CD4-positive, alpha-beta T cell treated with Interleukin-4 for 4 hours (primary cell): Measurements from ENCODE around the gene APBA2.

Experiments used
- DNase-seq: peaks from one replicate; pipeline ENCODE4 v3.0.0-alpha.2; 2020

Gene APBA2

DNA sequence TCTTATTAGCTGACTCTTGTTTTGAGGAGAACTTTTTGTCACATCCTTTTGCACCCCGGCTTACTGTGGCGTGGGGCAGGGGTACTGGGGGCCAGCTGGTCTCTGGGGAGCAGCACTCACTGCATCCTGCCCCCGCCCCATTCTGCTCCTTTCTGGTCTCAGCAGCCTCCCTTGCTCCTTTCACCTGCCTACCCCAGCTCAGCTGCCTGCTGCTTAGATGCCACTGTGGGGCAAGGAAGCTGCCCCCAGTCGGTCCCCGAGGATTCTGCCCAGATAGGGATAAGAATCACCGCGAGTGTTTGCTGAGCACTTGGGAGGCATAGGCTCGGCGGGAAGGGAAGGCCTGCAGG, 32.0 kb downstream of the APBA2 start:
- no peak for DNase-seq

- DNase-seq, result no peak
These were observed 32.6 kb downstream of the APBA2 start for GRCh38 chr15:28918141-28918983.

DNA sequence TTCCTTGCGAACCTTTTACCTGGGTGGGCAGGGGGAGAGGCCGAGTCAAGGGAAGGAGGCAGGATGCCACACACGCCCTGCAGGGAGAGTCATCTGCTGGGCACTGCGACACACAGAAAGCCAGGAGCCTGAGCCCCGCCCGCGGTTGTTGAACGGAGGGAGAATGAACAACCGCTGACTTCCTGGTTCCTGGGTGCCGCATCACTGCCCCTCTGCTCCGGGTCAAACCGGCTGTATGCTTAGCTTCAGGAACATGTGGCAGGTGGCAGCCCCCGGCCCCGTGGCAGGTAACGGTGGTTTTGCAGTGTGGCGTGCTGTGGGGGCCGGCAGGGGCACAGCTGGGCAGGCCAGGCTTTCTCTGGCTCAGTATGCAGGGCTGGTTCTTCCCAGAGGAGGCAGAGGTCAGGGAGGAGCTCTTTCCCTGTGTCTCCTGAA, 33.4 kb downstream of the APBA2 start:
- DNase-seq, result peak; percentile 8

DNA sequence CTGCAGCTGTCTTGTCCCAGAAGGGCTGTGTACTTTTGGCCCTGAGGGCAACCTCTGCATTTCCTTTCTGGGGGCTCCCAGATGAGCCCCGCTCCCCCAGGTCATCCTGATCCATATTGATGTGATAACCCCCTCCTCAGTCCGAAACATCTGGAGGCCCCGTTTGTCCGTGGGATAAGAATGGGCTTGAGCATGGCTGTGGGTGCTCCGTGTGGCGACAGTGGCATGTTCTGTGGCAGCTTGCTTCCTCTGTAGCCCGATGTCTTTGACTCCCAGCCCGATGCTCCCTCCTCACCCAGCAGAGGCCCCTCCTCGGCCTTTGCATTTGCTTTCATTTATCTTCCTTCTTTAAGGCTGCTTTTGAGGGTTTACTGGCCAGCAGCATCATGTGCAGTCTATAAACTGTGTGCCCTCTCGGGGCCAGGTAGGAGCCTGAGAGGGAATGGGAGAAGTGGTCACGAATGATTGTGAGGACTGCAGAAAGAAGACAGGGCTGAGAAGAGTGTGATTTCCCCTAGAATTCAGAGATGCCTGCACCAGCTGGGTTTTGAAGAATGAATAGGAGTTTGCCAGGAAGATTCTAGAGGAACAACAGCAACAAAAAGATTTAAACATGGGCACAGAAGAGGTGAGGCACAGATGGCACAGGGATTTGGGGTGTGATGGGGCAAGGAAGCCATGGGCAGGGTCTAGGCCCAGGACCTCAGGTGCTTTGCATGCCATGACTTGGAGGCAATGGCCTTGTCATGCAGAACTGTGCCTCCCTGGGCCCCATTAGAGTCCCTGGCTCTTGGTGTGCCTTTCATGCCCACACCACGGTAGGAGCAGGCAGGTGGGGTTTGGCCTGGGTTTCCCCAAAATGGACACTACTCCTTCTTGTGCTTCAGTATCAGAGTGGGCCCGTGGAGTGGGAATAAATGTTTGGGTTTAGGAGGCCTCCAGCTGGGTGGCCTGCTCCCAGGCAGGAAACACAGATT, 34.2 kb downstream of the APBA2 start:
- DNase-seq, result no peak

DNA sequence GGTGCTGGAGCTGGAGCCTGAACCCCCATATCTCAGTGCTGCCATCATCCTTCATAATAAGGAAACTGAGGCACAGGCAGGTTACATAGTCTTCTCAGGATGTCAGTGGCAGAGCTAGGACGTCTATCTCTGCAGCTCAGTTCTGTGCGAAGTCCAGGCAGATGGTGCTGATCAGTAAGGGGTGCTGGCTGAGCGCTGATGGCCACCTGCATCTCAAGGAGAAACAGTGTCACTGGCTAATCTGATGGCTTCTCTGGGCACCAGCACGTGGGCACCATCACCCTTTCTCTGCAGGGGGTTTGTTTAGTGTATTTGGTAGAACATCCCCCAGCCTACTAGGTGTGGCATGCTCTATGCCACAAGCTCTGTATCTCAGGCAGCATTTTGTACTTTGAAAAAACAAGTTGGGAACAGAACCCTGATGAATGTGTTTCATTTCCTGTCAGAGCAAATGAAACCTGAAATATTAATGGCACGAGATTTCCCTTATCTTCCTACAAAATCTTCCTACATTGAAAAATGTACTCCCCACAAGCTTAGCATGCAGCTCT, 35.1 kb downstream of the APBA2 start:
- DNase-seq, result no peak

DNA sequence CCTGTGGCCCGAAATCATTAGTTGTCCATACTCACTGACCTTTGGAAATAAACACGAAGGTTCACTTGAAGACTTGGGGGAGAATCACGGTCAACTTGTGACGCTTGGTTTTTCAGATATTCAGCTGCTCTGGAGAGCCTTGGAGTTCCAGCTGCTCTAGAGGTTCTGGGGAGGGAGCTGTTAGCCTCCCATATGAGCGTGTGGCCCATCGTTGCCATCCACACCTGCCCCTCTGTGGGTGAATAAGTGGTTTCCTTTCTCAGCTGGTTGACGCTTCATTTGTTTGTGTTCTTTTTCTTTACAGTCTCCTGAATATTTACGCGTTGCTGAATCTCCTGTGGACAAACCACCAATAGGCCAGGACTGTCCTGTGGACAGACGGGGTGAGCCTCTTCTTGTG, 35.6 kb downstream of the APBA2 start:
- DNase-seq, result no peak

DNA sequence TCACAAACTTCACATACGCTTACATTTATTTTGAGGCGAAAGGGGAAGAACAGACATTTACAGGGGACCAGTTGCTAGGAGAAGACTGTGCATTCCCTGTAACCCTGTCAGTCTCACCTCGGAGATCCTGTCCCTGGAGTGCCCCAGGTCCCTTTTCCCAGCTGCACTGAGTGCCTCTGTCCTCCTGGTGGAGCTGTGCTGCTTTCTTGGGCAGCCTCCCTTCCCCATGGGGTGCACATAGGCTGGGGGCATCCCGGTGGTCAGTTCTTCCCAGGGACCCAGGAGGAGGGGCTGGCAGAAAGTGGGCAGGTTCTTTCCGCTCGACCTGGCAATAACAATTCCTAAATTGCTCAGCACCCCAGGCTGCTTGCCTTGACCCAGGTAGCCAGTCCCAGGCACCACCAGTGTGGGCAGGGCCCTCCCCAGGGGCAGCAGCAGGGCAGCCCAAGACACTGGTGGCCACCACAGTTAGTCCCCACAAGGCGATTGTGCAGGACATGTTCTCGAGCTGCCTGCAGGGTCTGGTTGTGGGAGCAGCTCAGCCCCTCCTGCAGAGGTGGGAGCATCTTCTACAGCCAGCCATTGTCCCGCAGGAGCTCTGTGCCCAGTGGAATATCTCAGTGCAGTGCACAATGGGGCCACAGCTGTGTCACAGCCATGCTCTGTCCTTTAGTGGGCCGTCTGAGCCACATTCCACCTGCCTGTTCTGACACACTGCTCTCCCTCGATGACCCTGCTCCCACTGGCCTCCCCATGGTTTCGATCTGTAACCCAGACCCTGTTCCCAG, 36.3 kb downstream of the APBA2 start:
- no peak for DNase-seq

- no peak for DNase-seq
These were observed 36.9 kb downstream of the APBA2 start for GRCh38 chr15:28922707-28923012.

DNA sequence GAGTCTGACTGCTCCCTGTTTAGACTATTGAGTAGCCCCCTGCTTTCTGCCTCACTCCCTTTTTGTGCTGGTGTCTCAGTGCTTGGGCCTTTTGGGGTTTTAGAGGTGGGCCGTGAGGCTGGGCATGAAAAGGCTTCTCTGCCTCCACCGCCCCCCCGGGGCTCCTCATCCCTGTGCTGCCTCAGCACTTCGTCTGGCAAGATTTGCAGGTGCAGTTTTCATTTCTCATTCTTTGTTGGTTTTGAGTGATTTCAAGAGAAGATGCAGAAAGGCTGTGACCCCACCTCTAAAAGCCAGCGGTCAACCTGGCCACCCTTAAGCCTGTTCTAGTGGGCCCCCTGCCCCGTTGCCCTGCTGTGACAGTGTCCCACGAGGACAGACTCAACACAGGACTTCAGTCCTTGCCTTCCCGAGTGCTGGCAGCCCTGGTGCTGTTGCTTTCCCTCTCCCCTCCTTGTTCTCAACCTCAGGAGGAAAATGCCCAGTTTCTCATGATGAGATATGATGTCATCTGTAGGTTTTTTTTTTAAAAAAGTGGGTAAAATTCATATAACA, 38.0 kb downstream of the APBA2 start:
- no peak for DNase-seq

GRCh38 chr15:28927043-28927442, 41.3 kb downstream of the APBA2 start:
- no peak for DNase-seq

- no peak for DNase-seq
These were observed 43.4 kb downstream of the APBA2 start for GRCh38 chr15:28929200-28929599.

DNA sequence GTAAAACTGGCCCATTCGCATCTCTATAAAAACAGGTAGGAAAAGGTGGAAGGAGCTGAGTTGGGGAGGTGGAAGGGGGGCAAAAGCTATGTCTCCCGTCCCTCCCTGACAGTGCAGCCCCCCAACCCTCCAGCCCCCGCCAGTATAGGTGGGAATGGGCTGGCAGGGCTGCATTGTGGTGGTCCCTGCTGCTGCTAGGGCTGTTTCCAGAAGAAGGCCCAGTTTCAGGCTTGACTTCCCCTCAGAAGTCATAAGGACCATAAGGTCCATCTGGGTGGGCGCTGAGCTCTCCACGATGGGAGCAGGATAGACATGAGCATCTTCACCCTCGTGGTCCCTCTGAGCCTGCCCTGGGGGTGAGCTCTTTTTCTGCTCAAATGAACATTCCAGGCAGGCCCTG, 44.2 kb downstream of the APBA2 start:
- no peak for DNase-seq

DNA sequence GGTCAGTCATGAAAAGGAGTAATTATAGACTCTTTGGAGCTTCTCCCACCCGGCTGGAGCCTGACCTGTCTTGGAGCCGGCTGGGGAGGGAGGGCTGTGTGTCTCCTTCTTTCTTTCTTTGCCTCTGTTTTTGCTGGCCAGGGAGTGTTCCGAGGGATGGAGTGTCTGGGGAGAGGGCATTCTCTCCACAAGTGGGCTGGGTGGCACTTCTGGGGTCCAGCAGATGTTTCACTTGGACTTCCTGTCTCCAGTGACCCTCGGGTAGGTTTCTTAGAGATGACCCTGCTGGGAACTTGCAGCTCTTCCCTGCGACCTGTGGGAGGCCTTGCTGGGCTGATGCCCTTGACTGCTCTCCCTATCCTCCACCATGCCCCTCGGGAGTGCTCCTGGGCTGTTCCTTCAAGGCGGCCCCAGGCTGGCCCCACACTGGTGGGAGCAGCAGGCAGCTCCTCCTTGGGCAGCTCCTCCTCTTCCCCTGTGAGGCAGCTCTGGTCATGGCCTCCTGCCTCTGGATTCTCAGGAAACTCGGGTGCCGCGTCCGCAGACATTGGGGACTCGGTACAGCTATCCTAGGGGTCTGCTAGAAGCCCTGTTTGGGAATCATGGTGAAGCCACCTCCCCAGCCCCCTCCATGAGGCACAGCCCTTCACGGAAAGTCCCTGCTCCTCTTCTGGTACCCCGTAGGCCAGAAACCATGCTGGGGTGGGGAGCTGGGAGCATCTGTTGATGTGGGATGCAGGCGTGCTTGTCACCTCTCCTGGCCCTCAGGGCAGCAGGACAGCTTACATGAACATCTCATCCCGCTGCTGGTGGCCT, 44.9 kb downstream of the APBA2 start:
- DNase-seq, result no peak

DNA sequence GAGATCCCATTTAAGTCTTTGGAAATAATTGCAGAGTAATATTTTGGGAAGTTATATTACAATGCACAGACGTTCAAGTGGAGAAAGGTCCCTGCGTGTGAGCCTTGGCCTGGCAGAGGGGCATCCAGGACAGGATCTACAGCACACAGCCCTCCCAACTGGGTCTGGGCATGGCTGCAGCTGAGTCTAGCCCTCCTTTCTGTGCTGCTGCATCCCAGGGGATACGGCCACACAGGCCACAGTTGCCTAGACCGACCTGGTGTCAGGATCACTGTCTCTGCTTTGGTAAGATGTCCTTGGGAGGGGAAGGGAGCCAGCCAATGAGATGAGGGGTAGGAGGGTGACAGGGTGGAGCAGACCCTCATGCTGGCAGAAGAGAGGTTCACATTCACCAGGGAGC, 46.1 kb downstream of the APBA2 start:
- no peak for DNase-seq

- no peak for DNase-seq
These were observed 46.6 kb downstream of the APBA2 start for GRCh38 chr15:28932361-28932760.

DNA sequence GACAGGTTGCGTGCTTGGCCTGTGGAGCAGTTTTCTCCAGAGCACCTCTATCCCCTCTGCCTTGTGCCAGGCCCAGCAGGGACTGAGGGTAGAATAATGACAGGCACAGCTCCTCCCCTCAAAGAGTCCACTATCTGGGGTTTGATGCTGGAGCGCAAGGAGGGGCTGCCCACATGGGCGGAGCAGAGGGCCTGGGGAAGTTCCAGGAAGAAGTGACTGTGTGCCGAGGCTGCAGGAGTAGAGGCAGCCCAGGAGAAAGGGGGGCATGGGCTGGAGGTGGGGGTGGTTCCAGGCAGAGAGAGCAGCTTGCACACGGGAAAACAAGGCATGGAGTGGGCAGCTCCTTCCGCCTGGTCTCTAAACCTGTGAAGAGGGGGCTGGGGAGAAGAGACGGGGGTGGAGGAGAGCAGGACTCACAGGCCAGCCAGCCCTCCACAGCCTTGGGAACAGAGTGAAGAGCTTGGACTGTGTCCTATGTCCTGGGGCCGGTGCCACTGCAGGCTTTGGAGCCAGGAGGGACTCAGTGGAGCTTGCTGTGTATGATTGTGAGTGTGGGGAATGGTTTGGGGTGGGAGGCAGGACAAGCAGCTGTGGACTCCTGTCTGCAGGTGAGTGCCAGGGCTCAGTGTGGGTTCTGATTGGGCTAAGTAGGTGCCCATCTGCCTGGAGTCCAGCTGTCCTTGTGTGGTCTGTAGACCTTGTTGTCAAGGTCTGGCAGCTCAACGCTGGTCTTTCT, 48.1 kb downstream of the APBA2 start:
- DNase-seq, result no peak

GRCh38 chr15:28934645-28935044, 48.9 kb downstream of the APBA2 start:
- no peak for DNase-seq

DNA sequence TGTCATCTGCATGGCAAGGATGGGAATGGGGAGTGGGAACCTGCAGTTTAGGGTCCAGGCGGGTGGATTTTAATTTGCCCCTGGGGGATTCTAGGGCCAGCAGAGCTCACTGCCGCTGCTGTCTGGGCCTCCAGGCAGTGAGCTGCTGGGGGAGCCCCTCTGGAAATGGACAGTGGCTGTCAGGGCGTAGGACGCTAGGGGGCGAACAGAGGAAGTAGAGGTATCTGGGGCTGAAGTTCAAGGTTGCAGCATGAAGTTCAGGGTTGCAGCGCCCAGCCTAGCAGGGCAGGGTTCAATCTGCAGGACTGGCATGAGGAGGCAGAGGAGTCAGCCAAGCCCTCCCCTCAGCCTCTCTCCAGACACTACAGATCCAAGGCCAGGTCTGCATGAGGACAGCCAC, 49.5 kb downstream of the APBA2 start:
- DNase-seq, result peak; percentile 22

- no peak for DNase-seq
These were observed 50.3 kb downstream of the APBA2 start for GRCh38 chr15:28936081-28936480.

DNA sequence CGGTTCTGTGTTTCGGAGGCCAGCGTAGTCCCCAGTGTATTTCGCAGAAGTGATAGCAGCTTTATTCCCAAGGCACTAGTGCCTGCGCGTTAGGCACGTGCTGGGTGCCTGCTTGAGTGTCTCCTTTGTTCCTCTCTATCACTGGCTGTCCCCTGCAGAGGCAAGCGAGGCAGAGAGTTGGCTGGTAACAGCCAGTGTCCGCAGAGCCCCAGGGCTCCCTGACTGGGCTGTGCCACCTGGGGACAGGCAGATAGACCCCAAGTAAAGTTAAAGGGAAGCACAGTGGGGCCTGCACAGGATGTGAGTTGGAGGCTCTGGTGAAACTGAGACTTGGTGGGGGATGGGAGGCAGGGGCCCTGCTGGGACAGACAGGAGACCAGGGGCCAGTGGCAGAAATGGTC, 50.7 kb downstream of the APBA2 start:
- no peak for DNase-seq

DNA sequence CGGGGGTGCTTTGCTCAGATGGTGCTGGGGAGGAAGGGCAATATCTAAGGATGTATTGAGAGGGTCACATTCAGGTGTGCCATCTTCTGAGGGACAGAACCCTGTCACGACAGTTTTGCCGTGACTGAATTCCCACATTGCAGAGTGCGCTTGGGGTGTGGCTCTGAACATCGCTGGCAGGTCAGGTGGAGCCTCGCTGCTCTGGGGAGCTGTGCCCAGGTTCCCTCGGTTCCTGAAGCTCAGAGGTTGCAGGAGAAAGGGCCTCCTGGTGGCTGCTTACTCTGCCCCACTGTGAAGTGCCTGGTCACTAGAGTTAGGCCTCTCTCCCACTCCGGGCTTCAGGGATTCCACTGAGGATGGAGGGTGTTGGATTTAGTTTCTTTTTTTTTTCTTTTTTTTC, 51.5 kb downstream of the APBA2 start:
- DNase-seq, result no peak
